DMS 273 treated with DMSO at 0.1 percent for 48 hours (cell line): ENCODE results near the gene HBM.
"Not testable (repeated sequence)": the region's sequence is repeated elsewhere in the genome, so short reads cannot be mapped to it uniquely, and the experiment has no call there.

Source experiments
- DNase-seq: peaks from one replicate; lab custom pipeline; 2025; lab: John Stamatoyannopoulos, UW

HBM gene

DNA sequence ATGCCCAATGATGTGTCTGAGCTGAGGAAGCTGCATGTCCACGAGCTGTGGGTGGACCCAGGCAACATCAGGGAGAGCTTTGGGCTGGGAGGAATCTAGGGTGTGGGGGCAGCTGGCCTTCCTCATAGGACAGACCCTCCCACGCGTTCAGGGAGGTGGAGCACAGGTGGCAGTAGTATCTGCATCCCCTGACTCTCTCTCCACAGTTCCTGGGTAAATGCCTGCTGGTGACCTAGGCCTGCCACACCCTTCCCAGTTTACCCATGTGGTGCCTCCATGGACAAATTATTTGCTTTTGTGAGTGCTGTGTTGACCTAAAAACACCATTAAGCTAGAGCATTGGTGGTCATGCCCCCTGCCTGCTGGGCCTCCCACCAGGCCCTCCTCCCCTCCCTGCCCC lies 3.2 kb downstream of the HBM start:
- no peak for DNase-seq

DNA sequence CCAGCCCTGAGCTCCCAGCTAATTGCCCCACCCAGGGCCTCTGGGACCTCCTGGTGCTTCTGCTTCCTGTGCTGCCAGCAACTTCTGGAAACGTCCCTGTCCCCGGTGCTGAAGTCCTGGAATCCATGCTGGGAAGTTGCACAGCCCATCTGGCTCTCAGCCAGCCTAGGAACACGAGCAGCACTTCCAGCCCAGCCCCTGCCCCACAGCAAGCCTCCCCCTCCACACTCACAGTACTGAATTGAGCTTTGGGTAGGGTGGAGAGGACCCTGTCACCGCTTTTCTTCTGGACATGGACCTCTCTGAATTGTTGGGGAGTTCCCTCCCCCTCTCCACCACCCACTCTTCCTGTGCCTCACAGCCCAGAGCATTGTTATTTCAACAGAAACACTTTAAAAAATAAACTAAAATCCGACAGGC lies 4.3 kb downstream of the HBM start:
- DNase-seq = not testable (repeated sequence)

DNA sequence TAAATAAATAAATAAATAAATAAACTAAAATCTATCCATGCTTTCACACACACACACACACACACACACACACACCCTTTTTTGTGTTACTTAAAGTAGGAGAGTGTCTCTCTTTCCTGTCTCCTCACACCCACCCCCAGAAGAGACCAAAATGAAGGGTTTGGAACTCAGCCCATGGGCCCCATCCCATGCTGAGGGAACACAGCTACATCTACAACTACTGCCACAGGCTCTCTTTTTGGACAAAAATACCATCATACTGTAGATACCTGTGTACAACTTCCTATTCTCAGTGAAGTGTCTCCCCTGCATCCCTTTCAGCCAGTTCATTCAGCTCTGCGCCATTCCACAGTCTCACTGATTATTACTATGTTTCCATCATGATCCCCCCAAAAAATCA lies 5.0 kb downstream of the HBM start:
- no peak for DNase-seq

DNA sequence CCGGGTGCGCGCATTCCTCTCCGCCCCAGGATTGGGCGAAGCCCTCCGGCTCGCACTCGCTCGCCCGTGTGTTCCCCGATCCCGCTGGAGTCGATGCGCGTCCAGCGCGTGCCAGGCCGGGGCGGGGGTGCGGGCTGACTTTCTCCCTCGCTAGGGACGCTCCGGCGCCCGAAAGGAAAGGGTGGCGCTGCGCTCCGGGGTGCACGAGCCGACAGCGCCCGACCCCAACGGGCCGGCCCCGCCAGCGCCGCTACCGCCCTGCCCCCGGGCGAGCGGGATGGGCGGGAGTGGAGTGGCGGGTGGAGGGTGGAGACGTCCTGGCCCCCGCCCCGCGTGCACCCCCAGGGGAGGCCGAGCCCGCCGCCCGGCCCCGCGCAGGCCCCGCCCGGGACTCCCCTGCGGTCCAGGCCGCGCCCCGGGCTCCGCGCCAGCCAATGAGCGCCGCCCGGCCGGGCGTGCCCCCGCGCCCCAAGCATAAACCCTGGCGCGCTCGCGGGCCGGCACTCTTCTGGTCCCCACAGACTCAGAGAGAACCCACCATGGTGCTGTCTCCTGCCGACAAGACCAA lies 6.7 kb downstream of the HBM start, which contains the start of gene HBA2:
Gene HBA2, plus strand, starts transcription at position 503 of the 568 bp plus-strand sequence. Its CDS starts 37 bp downstream, at position 540.
- not testable (repeated sequence) for DNase-seq

DNA sequence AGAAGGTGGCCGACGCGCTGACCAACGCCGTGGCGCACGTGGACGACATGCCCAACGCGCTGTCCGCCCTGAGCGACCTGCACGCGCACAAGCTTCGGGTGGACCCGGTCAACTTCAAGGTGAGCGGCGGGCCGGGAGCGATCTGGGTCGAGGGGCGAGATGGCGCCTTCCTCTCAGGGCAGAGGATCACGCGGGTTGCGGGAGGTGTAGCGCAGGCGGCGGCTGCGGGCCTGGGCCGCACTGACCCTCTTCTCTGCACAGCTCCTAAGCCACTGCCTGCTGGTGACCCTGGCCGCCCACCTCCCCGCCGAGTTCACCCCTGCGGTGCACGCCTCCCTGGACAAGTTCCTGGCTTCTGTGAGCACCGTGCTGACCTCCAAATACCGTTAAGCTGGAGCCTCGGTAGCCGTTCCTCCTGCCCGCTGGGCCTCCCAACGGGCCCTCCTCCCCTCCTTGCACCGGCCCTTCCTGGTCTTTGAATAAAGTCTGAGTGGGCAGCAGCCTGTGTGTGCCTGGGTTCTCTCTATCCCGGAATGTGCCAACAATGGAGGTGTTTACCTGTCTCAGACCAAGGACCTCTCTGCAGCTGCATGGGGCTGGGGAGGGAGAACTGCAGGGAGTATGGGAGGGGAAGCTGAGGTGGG lies 7.6 kb downstream of the HBM start:
- DNase-seq = not testable (repeated sequence)

DNA sequence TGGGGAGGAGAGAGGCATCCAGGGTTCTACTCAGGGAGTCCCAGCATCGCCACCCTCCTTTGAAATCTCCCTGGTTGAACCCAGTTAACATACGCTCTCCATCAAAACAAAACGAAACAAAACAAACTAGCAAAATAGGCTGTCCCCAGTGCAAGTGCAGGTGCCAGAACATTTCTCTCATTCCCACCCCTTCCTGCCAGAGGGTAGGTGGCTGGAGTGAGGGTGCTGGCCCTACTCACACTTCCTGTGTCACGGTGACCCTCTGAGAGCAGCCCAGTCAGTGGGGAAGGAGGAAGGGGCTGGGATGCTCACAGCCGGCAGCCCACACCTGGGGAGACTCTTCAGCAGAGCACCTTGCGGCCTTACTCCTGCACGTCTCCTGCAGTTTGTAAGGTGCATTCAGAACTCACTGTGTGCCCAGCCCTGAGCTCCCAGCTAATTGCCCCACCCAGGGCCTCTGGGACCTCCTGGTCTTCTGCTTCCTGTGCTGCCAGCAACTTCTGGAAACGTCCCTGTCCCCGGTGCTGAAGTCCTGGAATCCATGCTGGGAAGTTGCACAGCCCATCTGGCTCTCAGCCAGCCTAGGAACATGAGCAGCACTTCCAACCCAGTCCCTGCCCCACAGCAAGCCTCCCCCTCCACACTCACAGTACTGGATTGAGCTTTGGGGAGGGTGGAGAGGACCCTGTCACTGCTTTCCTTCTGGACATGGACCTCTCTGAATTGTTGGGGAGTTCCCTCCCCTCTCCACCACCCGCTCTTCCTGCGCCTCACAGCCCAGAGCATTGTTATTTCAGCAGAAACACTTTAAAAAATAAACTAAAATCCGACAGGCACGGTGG lies 8.4 kb downstream of the HBM start:
- not testable (repeated sequence) for DNase-seq

DNA sequence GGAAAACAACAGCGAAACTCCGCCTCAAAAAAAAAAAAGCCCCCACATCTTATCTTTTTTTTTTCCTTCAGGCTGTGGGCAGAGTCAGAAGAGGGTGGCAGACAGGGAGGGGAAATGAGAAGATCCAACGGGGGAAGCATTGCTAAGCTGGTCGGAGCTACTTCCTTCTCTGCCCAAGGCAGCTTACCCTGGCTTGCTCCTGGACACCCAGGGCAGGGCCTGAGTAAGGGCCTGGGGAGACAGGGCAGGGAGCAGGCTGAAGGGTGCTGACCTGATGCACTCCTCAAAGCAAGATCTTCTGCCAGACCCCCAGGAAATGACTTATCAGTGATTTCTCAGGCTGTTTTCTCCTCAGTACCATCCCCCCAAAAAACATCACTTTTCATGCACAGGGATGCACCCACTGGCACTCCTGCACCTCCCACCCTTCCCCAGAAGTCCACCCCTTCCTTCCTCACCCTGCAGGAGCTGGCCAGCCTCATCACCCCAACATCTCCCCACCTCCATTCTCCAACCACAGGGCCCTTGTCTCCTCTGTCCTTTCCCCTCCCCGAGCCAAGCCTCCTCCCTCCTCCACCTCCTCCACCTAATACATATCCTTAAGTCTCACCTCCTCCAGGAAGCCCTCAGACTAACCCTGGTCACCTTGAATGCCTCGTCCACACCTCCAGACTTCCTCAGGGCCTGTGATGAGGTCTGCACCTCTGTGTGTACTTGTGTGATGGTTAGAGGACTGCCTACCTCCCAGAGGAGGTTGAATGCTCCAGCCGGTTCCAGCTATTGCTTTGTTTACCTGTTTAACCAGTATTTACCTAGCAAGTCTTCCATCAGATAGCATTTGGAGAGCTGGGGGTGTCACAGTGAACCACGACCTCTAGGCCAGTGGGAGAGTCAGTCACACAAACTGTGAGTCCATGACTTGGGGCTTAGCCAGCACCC lies 9.5 kb downstream of the HBM start:
- DNase-seq = no peak

DNA sequence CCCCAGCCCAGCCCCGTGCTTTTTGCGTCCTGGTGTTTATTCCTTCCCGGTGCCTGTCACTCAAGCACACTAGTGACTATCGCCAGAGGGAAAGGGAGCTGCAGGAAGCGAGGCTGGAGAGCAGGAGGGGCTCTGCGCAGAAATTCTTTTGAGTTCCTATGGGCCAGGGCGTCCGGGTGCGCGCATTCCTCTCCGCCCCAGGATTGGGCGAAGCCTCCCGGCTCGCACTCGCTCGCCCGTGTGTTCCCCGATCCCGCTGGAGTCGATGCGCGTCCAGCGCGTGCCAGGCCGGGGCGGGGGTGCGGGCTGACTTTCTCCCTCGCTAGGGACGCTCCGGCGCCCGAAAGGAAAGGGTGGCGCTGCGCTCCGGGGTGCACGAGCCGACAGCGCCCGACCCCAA lies 10.2 kb downstream of the HBM start:
- not testable (repeated sequence) for DNase-seq

DNA sequence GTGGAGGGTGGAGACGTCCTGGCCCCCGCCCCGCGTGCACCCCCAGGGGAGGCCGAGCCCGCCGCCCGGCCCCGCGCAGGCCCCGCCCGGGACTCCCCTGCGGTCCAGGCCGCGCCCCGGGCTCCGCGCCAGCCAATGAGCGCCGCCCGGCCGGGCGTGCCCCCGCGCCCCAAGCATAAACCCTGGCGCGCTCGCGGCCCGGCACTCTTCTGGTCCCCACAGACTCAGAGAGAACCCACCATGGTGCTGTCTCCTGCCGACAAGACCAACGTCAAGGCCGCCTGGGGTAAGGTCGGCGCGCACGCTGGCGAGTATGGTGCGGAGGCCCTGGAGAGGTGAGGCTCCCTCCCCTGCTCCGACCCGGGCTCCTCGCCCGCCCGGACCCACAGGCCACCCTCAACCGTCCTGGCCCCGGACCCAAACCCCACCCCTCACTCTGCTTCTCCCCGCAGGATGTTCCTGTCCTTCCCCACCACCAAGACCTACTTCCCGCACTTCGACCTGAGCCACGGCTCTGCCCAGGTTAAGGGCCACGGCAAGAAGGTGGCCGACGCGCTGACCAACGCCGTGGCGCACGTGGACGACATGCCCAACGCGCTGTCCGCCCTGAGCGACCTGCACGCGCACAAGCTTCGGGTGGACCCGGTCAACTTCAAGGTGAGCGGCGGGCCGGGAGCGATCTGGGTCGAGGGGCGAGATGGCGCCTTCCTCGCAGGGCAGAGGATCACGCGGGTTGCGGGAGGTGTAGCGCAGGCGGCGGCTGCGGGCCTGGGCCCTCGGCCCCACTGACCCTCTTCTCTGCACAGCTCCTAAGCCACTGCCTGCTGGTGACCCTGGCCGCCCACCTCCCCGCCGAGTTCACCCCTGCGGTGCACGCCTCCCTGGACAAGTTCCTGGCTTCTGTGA lies 11.0 kb downstream of the HBM start, which contains the start of gene HBA1:
Gene HBA1, plus strand, starts transcription at position 204 of the 906 bp plus-strand sequence. Its CDS starts 37 bp downstream, at position 241.
- DNase-seq = not testable (repeated sequence)

DNA sequence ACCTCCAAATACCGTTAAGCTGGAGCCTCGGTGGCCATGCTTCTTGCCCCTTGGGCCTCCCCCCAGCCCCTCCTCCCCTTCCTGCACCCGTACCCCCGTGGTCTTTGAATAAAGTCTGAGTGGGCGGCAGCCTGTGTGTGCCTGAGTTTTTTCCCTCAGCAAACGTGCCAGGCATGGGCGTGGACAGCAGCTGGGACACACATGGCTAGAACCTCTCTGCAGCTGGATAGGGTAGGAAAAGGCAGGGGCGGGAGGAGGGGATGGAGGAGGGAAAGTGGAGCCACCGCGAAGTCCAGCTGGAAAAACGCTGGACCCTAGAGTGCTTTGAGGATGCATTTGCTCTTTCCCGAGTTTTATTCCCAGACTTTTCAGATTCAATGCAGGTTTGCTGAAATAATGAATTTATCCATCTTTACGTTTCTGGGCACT lies 11.6 kb downstream of the HBM start:
- DNase-seq = peak; percentile 100

DNA sequence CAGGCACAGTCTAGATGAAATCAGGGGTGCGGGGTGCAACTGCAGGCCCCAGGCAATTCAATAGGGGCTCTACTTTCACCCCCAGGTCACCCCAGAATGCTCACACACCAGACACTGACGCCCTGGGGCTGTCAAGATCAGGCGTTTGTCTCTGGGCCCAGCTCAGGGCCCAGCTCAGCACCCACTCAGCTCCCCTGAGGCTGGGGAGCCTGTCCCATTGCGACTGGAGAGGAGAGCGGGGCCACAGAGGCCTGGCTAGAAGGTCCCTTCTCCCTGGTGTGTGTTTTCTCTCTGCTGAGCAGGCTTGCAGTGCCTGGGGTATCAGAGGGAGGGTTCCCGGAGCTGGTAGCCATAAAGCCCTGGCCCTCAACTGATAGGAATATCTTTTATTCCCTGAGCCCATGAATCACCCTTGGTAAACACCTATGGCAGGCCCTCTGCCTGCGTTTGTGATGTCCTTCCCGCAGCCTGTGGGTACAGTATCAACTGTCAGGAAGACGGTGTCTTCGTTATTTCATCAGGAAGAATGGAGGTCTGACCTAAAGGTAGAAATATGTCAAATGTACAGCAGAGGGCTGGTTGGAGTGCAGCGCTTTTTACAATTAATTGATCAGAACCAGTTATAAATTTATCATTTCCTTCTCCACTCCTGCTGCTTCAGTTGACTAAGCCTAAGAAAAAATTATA lies 12.3 kb downstream of the HBM start:
- no peak for DNase-seq

DNA sequence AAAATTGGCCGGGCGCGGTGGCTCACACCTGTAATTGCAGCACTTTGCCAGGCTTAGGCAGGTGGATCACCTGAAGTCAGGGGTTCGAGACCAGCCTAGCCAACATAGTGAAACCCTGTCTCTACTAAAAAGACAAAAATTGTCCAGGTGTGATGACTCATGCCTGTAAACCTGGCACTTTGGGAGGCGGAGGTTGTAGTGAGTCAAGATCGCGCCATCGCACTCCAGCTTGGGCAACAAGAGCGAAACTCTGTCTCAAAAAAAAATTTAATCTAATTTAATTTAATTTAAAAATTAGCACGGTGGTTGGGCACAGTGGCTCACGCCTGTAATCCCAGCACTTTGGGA lies 12.9 kb downstream of the HBM start:
- DNase-seq = no peak

DNA sequence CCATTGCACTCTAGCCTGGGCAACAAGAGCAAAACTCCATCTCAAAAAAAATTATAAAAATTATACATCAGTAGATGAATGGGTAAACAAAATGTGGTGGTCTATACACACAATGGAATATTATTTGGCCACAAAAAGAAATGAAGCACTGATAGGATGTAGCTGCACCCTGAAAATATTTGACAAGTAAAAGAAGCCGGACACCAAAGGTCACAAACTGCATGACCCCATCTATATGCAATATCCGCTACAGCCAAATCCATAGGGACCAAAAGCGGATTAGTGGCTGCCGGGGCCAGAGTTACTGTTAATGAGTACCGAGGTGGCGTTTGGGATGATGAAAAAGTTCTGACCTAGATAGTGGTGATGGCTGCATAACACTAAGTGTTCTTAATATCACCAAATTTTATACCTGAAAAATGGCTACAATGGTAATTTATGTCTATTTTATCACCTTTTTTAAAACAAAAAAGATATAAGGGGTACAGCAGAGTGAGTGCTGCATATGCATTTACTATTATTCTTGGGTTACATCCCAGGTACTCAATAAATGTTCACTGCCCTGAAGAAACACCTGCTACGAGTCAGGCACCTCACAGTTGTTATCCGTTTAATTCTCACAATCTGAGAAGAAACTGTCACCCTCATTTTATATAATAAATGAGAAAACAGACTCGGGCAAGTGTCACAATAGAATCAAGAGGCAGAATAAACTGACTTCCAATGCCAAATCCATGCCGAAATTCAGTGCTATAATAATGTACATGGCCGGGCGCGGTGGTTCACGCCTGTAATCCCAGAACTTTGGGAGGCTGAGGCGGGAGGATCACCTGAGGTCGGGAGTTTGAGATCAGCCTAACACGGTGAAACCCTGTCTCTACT lies 13.7 kb downstream of the HBM start:
- no peak for DNase-seq

DNA sequence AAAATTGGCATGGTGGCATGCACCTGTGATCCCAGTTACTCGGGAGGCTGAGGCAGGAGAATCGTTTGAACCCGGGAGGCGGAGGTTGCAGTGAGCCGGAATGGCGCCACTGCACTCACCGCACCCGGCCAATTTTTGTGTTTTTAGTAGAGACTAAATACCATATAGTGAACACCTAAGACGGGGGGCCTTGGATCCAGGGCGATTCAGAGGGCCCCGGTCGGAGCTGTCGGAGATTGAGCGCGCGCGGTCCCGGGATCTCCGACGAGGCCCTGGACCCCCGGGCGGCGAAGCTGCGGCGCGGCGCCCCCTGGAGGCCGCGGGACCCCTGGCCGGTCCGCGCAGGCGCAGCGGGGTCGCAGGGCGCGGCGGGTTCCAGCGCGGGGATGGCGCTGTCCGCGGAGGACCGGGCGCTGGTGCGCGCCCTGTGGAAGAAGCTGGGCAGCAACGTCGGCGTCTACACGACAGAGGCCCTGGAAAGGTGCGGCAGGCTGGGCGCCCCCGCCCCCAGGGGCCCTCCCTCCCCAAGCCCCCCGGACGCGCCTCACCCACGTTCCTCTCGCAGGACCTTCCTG lies 14.4 kb downstream of the HBM start, which contains the start of gene HBQ1:
Gene HBQ1, plus strand, starts transcription at position 359 of the 575 bp plus-strand sequence. Its CDS starts 28 bp downstream, at position 387.
- no peak for DNase-seq

DNA sequence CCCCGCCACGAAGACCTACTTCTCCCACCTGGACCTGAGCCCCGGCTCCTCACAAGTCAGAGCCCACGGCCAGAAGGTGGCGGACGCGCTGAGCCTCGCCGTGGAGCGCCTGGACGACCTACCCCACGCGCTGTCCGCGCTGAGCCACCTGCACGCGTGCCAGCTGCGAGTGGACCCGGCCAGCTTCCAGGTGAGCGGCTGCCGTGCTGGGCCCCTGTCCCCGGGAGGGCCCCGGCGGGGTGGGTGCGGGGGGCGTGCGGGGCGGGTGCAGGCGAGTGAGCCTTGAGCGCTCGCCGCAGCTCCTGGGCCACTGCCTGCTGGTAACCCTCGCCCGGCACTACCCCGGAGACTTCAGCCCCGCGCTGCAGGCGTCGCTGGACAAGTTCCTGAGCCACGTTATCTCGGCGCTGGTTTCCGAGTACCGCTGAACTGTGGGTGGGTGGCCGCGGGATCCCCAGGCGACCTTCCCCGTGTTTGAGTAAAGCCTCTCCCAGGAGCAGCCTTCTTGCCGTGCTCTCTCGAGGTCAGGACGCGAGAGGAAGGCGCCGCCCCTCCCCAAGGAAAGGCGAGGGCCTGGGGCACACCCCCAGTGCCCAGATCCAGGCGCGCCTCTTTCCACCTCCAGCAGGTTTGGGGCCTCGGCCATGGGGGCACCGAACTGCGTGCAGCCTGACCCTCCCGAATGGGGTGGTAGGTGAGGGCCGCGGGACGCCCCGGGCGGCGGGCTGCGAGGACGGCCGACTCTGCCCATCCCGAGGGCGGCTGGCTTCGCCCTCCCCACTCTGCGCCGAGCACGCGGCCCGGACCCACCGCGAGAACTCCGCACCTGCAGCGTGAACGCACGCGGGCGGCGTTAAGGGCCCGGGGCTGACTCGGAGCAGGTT lies 15.1 kb downstream of the HBM start:
- peak; percentile 54 for DNase-seq

DNA sequence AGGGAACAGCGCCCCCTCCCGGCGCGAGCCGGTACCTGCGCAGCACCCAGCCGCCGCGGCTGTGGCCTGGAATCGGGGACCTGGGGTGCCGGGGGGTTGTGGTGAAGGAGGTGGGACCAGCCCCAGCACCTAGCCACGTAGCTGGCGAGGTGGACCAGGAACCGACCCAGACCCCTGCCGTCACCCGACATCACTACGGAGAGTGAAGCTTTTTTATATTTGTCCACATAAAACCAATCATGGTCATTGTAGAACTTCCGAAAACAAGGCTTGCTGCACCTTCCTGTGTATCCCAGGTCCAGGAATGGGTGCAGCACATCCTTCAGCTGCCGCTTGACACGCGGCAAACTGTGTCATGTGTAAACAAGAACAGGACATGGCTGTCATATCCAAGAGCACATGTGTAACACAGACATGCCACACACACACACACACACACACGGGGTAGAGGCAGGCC lies 15.8 kb downstream of the HBM start:
- DNase-seq = no peak

DNA sequence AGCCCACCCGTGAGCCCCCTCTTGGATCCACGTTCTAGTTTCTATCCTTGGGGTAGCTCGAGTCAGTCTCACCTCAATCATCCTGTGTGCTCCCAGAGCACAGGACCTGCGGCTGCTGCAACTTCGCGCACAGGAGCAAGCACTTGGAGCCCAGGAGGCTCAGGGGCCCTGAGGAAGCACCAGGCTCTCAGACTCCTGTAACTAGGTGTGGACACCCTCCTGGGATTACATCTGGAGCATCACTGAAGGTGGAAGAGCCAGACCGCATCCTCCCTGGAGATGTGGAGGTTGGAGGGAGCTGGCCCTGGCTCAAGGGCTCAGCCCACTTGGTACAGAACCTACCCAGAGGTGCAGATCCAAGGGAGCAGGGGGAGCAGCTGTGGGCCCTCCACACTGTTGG lies 17.2 kb downstream of the HBM start:
- no peak for DNase-seq
